ENCODE results near the gene DGKI. TPM values are rescaled to one million over a fixed set of nuclear protein-coding genes. Genes with fewer than 3 reads are reported as not detected.

The DGKI gene
- total and polyA plus RNA-seq, 2 donors (not counting 1 experiment from before 2014, with no cell fraction given) = not detected

GRCh38 chr7:137345799-137346449 is 500.9 kb downstream of the DGKI start:
- Histone ChIP-seq H3K36me3 (replicated peaks in 1 of 2; ENCODE audit: control extremely low read depth in 1 of 2, control insufficient read depth in 1 of 2, extremely low read depth in 1 of 2, insufficient read depth in 2 of 2, low read length in 1 of 2) (no peaks in the 10 kb centered on the region), H3K4me3 (ENCODE audit: control extremely low read depth in 1 of 5, extremely low read depth in 1 of 5, insufficient read depth in 1 of 5, low read depth in 2 of 5, low read length in 4 of 5) (no peak overlapping the region), H3K9me3 (ENCODE audit: control extremely low read depth in 1 of 3, control insufficient read depth in 2 of 3, insufficient read depth in 1 of 3, low read length in 2 of 3) (peaks cover 0 to 4% (median 0%) of the 10 kb centered on the region in 3 donors), H3K79me2 (ENCODE audit: control insufficient read depth, insufficient read depth, low read length) (no peaks in the 10 kb centered on the region), H3K27ac (ENCODE audit: low read length in 2 of 2) (no peak overlapping the region), H4K20me1 (ENCODE audit: control insufficient read depth, insufficient read depth, low read length, poor library complexity, severe bottlenecking) (no peaks in the 10 kb centered on the region), H3K4me2 (replicated peaks; ENCODE audit: low read depth, low read length, poor library complexity, severe bottlenecking) (no peak overlapping the region), H3K9ac (ENCODE audit: low read length) (no peak overlapping the region), H3K4me1 (ENCODE audit: control insufficient read depth in 2 of 2, insufficient read depth in 2 of 2, low read length in 2 of 2) (no peaks in the 10 kb centered on the region), H3K27me3 (replicated peaks in 1 of 4; ENCODE audit: control extremely low read depth in 1 of 4, control insufficient read depth in 3 of 4, insufficient read depth in 4 of 4, low read length in 3 of 4) (peaks cover 0 to 4% (median 0%) of the 10 kb centered on the region in 4 experiments), H2AFZ (ENCODE audit: insufficient read depth, low read depth, low read length, poor library complexity, severe bottlenecking) (no peak overlapping the region)
- no peak for DNase-seq
- Mint-ChIP-seq H3K4me1 (no peaks in the 10 kb centered on the region), H3K4me3 (no peak overlapping the region), H3K27ac (no peak overlapping the region), H3K9me3 (ENCODE audit: insufficient read depth) (no peaks in the 10 kb centered on the region), H3K27me3 (no peaks in the 10 kb centered on the region)
- intact Hi-C loops (cut with micrococcal nuclease) = no loop called here
- ChIA-PET CTCF (no interaction called here), POLR2A (no interaction called here)
- ATAC-seq (ENCODE audit: low read depth) = no peak
- no peak for TF ChIP-seq CTCF (IDR thresholded peaks at IDR 0.05)
- TF ChIP-seq EZH2 (IDR thresholded peaks at IDR 0.05; ENCODE audit: borderline replicate concordance, insufficient read depth, low read depth, low read length, poor library complexity, severe bottlenecking) = no peak
- no CpG with 5 or more reads among the region's 6 CpGs for WGBS (ENCODE audit: insufficient coverage)

- Histone ChIP-seq H3K27ac (ENCODE audit: low read length in 2 of 2) (no peak within 1 kb of the TSS), H3K4me2 (replicated peaks; ENCODE audit: low read depth, low read length, poor library complexity, severe bottlenecking) (no peak within 1 kb of the TSS), H3K36me3 (replicated peaks in 1 of 2; ENCODE audit: control extremely low read depth in 1 of 2, control insufficient read depth in 1 of 2, extremely low read depth in 1 of 2, insufficient read depth in 2 of 2, low read length in 1 of 2) (no peaks in the 10 kb centered on the region), H3K4me1 (ENCODE audit: control insufficient read depth in 2 of 2, insufficient read depth in 2 of 2, low read length in 2 of 2) (no peaks in the 10 kb centered on the region), H3K4me3 (ENCODE audit: control extremely low read depth in 1 of 5, extremely low read depth in 1 of 5, insufficient read depth in 1 of 5, low read depth in 2 of 5, low read length in 4 of 5) (no peak within 1 kb of the TSS), H2AFZ (ENCODE audit: insufficient read depth, low read depth, low read length, poor library complexity, severe bottlenecking) (peak within 1 kb of the TSS; percentile 15), H3K27me3 (replicated peaks in 1 of 4; ENCODE audit: control extremely low read depth in 1 of 4, control insufficient read depth in 3 of 4, insufficient read depth in 4 of 4, low read length in 3 of 4) (peaks cover 0 to 4% (median 0%) of the 10 kb centered on the region in 4 experiments), H3K9me3 (ENCODE audit: control extremely low read depth in 1 of 3, control insufficient read depth in 2 of 3, insufficient read depth in 1 of 3, low read length in 2 of 3) (peaks cover 0 to 4% (median 0%) of the 10 kb centered on the region in 3 donors), H3K79me2 (ENCODE audit: control insufficient read depth, insufficient read depth, low read length) (no peaks in the 10 kb centered on the region), H4K20me1 (ENCODE audit: control insufficient read depth, insufficient read depth, low read length, poor library complexity, severe bottlenecking) (no peaks in the 10 kb centered on the region), H3K9ac (ENCODE audit: low read length) (no peak within 1 kb of the TSS)
- POLR2A ChIA-PET = no interaction called here
- DNase-seq (no peak), ATAC-seq (ENCODE audit: low read depth) (no peak)
- no peak within 1 kb of the TSS for H3K4me3 Mint-ChIP-seq
- H3K27me3 Mint-ChIP-seq = no peaks in the 10 kb centered on the region
- CTCF ChIA-PET = no interaction called here
- H3K4me1 Mint-ChIP-seq = no peaks in the 10 kb centered on the region
- TF ChIP-seq EZH2 (IDR thresholded peaks at IDR 0.05; ENCODE audit: borderline replicate concordance, insufficient read depth, low read depth, low read length, poor library complexity, severe bottlenecking) (no peak), CTCF (IDR thresholded peaks at IDR 0.05) (no peak)
- intact Hi-C loops (cut with micrococcal nuclease) = no loop called here
- H3K27ac Mint-ChIP-seq = no peak within 1 kb of the TSS
- WGBS (ENCODE audit: insufficient coverage) = 6% methylated on average over 20 of the region's 23 CpGs
- peaks cover 3% of the 10 kb centered on the region for H3K9me3 Mint-ChIP-seq (ENCODE audit: insufficient read depth)
These were observed 503.4 kb downstream of the DGKI start, which contains the start of gene PTN for GRCh38 chr7:137343281-137343841. PTN (minus strand) TSS chr7:137343733; CDS start chr7:137254973, 88,760 bp downstream.

Measured in B cell (primary cell).